Omental fat pad (tissue), 4 donors: ENCODE measurements around the gene ABHD12. TPM values are rescaled to one million over a fixed set of nuclear protein-coding genes. Genes with fewer than 3 reads are reported as not detected.

Experiments used
- ATAC-seq: fragments of 150-250 bp; one replicate; pipeline ENCODE4 v1.9.1; 2016; ENCODE audit warnings: mild to moderate bottlenecking, moderate library complexity; ENCODE audit not compliant: low FRiP score
- DNase-seq: peaks from one replicate; pipeline ENCODE4 v3.0.0-alpha.2; 2019; ENCODE audit warnings: low spot score
- CTCF ChIP-seq, 3 donors: fragments of 450-650 bp; IDR thresholded peaks; one replicate each; pipeline ENCODE4 v1.5.1; 2016 to 2017; ENCODE audit warnings: antibody characterized with exemption in 3 of 3, mild to moderate bottlenecking in 3 of 3, moderate library complexity in 2 of 3
- total RNA-seq, 4 donors: library from RNA; depleted of rRNA; stranded (reverse); fragments of >200 nt; gene quantifications; one replicate each; pipeline ENCODE4 v1.1.0, GENCODE V29; 2016

ABHD12 gene
- total RNA-seq, 4 donors from 2014 or later, result 30.3 to 46.3 (median 38.4) TPM

GRCh38 chr20:25296094-25297093 lies 94.2 kb downstream of the ABHD12 start:
- DNase-seq (no peak), ATAC-seq (no peak)
- no peak for TF ChIP-seq CTCF (IDR thresholded peaks at IDR 0.05)

- ATAC-seq (no peak), DNase-seq (no peak)
- TF ChIP-seq CTCF (IDR thresholded peaks at IDR 0.05), result no peak
Measured at GRCh38 chr20:25295386-25296093, 95.1 kb downstream of the ABHD12 start.

GRCh38 chr20:25294459-25295385 lies 95.9 kb downstream of the ABHD12 start:
- ATAC-seq (peak; percentile 53), DNase-seq (no peak)
- TF ChIP-seq CTCF (IDR thresholded peaks at IDR 0.05), result no peak

- no peak for DNase-seq
Measured at GRCh38 chr20:25293910-25294458, 96.7 kb downstream of the ABHD12 start.

GRCh38 chr20:25293507-25293906 lies 97.1 kb downstream of the ABHD12 start:
- DNase-seq, result no peak

More at GRCh38 chr20:25293910-25294458, 96.7 kb downstream of the ABHD12 start:
- no peak for ATAC-seq
- TF ChIP-seq CTCF (IDR thresholded peaks at IDR 0.05), result no peak

More at GRCh38 chr20:25293507-25293906, 97.1 kb downstream of the ABHD12 start:
- no peak for TF ChIP-seq CTCF (IDR thresholded peaks at IDR 0.05)
- no peak for ATAC-seq
